Measurements from ENCODE around the gene ABHD17A.

- TF ChIP-seq CTCF (IDR thresholded peaks at IDR 0.05), result no peak
- TF ChIP-seq EZH2 (IDR thresholded peaks at IDR 0.05; ENCODE audit: borderline replicate concordance, insufficient read depth, low read depth, low read length, poor library complexity, severe bottlenecking), result no peak
Observed at GRCh38 chr19:1901940-1902404, 16.7 kb upstream of the ABHD17A start.

All from B cell (primary cell).